SHP77 (cell line): ENCODE measurements around the gene TUBGCP3.
"Not testable (repeated sequence)": the region's sequence is repeated elsewhere in the genome, so short reads cannot be mapped to it uniquely, and the experiment has no call there.

Experiments
- DNase-seq, 2 experiments: peaks; one replicate each; lab custom pipeline; 2025; lab: John Stamatoyannopoulos, UW

TUBGCP3 gene, protein sequence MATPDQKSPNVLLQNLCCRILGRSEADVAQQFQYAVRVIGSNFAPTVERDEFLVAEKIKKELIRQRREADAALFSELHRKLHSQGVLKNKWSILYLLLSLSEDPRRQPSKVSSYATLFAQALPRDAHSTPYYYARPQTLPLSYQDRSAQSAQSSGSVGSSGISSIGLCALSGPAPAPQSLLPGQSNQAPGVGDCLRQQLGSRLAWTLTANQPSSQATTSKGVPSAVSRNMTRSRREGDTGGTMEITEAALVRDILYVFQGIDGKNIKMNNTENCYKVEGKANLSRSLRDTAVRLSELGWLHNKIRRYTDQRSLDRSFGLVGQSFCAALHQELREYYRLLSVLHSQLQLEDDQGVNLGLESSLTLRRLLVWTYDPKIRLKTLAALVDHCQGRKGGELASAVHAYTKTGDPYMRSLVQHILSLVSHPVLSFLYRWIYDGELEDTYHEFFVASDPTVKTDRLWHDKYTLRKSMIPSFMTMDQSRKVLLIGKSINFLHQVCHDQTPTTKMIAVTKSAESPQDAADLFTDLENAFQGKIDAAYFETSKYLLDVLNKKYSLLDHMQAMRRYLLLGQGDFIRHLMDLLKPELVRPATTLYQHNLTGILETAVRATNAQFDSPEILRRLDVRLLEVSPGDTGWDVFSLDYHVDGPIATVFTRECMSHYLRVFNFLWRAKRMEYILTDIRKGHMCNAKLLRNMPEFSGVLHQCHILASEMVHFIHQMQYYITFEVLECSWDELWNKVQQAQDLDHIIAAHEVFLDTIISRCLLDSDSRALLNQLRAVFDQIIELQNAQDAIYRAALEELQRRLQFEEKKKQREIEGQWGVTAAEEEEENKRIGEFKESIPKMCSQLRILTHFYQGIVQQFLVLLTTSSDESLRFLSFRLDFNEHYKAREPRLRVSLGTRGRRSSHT

GRCh38 chr13:112587764-112588489 is at the start of gene TUBGCP3:
TSS of gene TUBGCP3 (minus strand) at chr13:112588153. CDS start at chr13:112587980, 173 bp downstream.
- peak; percentile 93 to 96 for DNase-seq

DNA sequence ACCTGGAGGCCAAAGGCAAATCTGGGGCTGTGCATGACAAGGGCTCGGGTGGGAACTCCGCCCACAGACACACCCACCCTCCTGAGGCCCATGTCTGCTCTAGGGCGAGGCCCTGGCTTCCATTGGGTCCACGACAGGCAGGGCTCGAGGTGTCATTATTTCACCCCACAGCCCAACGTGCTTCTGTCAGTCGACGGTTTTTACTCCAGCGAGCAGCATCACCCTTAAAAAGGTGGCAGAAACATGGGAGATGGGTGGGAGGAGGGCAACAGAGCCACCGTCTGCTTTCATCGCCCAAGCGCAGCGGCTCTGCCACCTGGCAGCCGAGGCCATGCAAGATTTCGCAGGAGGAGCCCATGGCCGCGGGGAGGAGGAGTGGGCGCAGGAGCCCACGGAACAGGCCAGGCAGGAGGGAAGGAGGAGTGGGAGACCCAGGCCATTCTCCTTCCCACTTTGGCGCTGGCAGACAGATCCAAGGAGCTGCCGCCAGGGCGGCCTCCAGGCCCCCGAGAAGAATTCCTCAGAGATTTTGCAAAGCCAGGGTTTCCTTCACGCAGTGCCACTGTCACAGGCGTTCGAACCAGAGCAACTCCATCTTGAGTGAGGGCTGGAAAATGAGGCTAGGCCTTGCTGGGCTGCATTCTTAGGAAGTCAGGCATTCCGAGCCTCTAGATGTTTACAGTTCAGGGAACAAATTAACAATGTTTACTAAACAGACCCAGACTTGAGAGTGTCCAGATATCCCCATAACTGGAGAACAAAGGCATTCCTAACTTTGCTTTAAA is 49.3 kb upstream of the TUBGCP3 start:
- DNase-seq = no peak

DNA sequence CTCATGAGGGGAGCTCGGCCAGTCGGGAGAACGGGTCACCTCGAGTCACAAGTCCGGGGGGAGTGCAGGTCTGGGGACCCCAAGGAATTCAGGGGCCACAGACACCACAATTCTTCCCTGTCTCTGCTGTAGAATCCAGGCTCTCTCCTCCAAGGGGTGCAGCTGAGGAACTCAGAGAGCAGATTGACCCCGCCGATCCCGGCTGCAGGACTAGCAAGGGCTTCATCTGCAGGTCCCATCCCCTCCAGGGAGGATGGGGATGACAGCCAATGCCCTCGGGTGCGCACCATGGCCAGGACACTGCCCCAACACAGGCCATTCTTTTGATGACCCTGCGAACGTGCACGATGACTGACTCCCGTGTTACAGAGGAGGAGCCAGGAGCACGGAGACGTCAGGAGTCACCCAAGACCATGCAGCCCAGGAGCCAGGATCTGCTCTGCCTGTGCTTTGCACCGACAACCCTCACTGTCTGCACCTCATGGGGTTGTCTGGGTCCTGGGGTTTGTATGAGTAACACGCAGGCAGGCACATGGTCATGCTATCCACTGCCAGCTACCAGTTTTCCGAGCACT is 48.5 kb upstream of the TUBGCP3 start:
- no peak for DNase-seq

DNA sequence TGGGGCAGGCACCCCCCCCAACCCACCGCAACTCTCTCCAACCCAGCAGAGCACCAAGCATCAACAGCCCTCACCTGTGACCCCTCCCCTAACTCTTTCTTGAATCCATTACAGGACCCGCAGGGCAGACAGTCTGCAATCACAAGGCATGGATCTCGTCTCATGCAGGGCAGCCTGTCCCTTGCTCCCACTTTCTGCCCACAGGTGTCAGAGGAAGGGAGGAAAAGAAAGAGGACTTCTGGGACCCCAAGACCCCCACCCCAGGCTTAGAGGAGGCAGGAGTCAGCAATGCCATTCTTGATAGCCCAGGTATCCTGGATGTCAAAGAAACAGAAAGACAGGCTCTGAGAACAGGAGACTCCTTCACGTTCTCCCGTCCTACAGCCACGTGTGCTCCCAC is 47.4 kb upstream of the TUBGCP3 start:
- DNase-seq = no peak

- no peak for DNase-seq
Measured at GRCh38 chr13:112634102-112634501, 46.1 kb upstream of the TUBGCP3 start.

DNA sequence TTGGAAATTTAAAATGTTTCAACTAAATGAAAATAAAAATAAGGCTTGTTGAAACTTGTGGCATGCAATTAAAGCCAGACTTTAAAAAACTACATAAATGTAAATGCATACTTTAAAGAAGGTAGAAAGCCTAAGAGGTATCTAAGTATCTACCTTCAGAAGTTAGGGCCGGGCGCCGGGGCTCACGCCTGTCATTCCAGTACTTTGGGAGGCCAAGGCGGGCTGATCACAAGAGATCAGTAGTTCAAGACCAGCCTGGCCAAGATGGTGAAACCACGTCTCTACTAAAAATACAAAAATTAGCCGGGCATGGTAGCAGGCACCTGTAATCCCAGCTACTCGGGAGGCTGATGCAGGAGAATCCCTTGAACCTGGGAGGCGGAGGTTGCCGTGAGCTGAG is 42.3 kb upstream of the TUBGCP3 start:
- DNase-seq = not testable (repeated sequence)

- no peak for DNase-seq
Measured at GRCh38 chr13:112629161-112629560, 41.2 kb upstream of the TUBGCP3 start.

- not testable (repeated sequence) for DNase-seq
Measured at GRCh38 chr13:112627613-112628012, 39.7 kb upstream of the TUBGCP3 start.

- DNase-seq = no peak
Measured at GRCh38 chr13:112627161-112627560, 39.2 kb upstream of the TUBGCP3 start.

DNA sequence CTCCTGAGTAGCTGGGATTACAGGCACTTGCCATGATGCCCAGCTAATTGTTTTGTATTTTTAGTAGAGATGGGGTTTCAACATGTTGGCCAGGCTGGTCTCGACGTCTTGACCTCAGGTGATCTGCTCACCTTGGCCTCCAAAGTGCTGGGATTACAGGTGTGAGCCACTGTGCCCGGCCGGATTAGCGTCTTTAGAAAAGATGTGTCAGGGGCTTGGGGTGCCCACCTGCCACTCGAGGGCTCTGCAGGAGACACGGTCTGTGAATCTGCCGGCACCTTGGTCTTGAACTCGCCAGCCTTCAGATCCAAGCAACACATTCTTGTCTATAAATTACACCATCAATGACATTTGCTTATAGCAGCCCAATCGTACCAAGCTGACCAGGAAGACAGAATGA is 38.8 kb upstream of the TUBGCP3 start:
- no peak for DNase-seq

DNA sequence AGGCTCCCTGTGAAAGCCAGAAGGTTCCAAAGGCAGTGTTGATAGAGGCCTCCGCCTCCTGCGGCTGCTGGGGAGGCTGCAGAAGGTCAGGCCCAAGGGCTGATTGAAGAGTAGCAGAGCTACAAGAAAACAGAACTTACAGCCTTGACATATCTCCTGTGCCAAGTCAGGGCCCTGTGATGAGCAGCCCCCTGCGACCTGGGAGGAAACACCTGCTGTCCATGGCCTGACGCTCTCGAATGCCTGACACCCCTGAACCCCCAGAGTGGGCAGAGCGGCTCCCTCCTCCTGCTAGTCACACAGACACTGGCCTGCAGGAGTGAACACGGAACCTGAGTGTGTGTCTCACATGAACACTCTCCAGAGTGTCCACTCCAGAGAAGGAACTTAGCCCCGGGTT is 38.2 kb upstream of the TUBGCP3 start:
- no peak for DNase-seq

GRCh38 chr13:112625698-112626097 is 37.7 kb upstream of the TUBGCP3 start:
- no peak for DNase-seq

DNA sequence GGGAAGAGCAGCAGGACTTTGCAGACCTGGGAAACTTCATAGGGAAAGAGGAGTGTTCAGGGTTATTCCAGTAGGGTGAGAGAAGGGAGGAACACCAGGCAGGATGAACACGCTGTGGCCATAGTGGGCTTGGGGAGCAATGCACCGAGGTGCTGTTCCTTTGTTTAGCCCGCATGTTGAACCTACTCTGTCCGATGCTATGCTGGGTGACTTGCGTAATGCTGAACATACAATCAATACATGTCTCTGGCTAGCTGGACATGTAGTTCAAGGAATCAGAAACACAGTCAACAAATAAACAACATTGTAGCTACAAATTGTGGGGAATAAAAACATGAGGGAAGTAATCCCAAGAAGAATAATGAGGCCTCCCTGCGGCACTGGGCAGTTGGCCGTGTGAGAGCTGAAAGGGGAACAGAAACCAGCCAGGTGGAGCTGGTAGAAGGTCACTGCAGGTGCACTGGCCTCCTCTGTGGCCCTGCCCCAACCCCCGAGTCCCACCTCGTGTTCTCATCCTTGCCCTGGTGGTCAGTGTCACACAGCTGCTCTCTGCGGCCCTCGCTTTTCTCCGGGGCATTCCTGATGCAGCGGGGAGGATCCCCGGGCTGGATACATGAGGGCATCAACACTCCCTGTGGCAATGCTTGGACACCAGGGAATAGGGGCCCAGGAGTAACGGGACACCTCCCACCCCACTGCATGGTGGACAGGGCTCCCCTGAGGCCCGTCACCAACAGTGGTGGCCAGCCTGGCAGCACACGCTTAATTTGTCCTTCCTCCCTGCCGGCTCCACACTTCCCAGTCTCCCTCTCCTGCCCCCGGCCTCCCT is 36.9 kb upstream of the TUBGCP3 start:
- DNase-seq = no peak

DNA sequence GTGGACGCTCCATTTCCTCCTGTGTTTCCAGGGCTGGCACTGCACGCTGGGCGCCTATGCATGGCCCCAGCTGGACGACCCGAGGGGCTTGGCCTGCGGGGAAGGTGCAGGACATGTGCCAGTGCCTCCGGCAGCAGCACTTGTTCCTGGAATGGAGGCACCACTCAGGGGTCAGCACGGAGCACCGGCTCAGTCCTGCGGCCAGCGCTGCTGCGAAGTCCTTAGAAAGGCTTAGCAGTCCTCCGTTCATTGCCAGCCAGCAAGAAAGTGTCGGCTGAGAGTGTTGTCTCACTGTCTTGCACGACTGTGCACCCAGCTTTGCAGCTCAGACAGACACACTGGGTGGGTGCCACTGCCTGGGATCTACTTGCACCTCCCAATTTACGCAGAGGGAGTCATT is 36.1 kb upstream of the TUBGCP3 start:
- DNase-seq = no peak

GRCh38 chr13:112623051-112623711 is 35.2 kb upstream of the TUBGCP3 start:
- no peak for DNase-seq

- no peak for DNase-seq
Measured at GRCh38 chr13:112622375-112622774, 34.4 kb upstream of the TUBGCP3 start.

DNA sequence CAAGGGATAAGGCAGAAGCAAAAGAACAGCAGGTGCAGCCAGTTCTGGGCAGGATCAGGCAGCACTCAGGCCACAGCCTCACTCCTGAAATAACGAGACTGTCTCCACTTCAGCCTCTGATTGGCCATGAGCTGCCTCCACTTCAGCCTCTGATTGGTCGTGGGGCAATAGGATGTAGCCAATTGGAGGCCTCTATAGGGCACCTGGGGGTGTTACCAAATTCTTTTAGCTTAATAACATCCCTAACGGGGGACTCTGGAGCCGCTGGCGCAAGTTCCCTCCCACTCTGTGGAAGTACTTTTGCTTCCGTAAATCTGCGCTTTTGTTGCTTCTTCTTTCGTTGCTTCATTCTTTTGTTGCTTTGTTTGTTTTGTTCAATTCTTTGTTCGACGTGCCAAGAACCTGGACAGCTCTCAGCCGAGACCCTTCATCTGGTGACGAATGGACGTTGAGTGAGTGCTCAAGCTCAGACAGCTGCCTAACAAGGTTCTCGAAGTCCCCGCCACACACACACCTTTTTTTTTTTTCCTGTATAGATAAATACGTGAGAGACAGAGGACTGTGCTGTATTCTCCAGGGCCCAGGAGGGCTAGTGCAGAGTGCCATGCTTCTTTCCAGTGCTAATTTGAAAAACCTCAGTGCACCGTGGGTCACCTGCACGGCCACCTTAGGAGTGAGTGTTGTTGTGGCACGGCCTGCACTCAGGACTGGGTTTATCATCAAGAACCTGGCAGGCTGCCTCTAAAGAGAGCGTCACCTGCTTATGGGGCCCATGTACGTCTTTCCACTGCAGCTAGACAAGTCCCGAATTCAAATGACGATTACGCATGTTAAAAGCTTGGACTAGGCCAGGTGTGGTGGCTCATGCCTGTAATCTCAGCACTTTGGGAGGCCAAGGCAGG is 32.0 kb upstream of the TUBGCP3 start:
- peak; percentile 98 to 99 for DNase-seq

- peak; percentile 67 to 72 for DNase-seq
Measured at GRCh38 chr13:112618501-112618900, 30.5 kb upstream of the TUBGCP3 start.
